Chondrocyte (in vitro differentiated cells): ENCODE results near the gene SLC7A14. TPM values are rescaled to one million over a fixed set of nuclear protein-coding genes. Genes with fewer than 3 reads are reported as not detected.

Experiments
- DNase-seq: peaks from one replicate; pipeline ENCODE4 v3.0.0; 2021; ENCODE audit warnings: mixed read lengths, low spot score
- H3K27ac Mint-ChIP-seq: one replicate; pipeline ENCODE4 v1.8.0; 2021; ENCODE audit warnings: mild to moderate bottlenecking, moderate library complexity, mixed read lengths; ENCODE audit not compliant: unreplicated experiment
- H3K27me3 Mint-ChIP-seq: 2 replicates; pipeline ENCODE4 v1.8.0; 2021; ENCODE audit warnings: low read depth, mixed read lengths
- H3K36me3 Mint-ChIP-seq: 2 replicates; pipeline ENCODE4 v1.8.0; 2021; ENCODE audit warnings: low read depth, mixed read lengths
- H3K4me1 Mint-ChIP-seq: 2 replicates; pipeline ENCODE4 v1.8.0; 2021; ENCODE audit warnings: low read depth, mild to moderate bottlenecking, mixed read lengths
- H3K4me3 Mint-ChIP-seq: one replicate; pipeline ENCODE4 v1.8.0; 2021; ENCODE audit warnings: mild to moderate bottlenecking, moderate library complexity, mixed read lengths; ENCODE audit not compliant: unreplicated experiment
- H3K9me3 Mint-ChIP-seq: 2 replicates; pipeline ENCODE4 v1.8.0; 2021; ENCODE audit warnings: low read depth, mixed read lengths
- CTCF ChIP-seq: fragments of 200-600 bp; sonication (generic); IDR thresholded peaks from 2 replicates; pipeline ENCODE4 v1.5.0; 2021; ENCODE audit warnings: antibody characterized with exemption, mild to moderate bottlenecking, moderate library complexity
- total RNA-seq: library from RNA; stranded (reverse); gene quantifications from 3 replicates; pipeline ENCODE4 v1.2.1, GENCODE V29; 2021

SLC7A14 gene
- total RNA-seq, 1 donor from 2014 or later: 0.02 TPM

- H3K27ac Mint-ChIP-seq: no peak overlapping the region
- peaks cover 5% of the 10 kb centered on the region for H3K36me3 Mint-ChIP-seq
- H3K4me1 Mint-ChIP-seq: peaks cover 4% of the 10 kb centered on the region
- no peaks in the 10 kb centered on the region for H3K9me3 Mint-ChIP-seq
- DNase-seq: no peak
- TF ChIP-seq CTCF: peak; percentile 45
- no peak overlapping the region for H3K4me3 Mint-ChIP-seq
- no peaks in the 10 kb centered on the region for H3K27me3 Mint-ChIP-seq
These were observed 154.8 kb downstream of the SLC7A14 start for GRCh38 chr3:170431054-170431453.

- no peak for TF ChIP-seq CTCF
- Mint-ChIP-seq H3K9me3 (no peaks in the 10 kb centered on the region), H3K27me3 (no peaks in the 10 kb centered on the region), H3K36me3 (peaks cover 10% of the 10 kb centered on the region), H3K4me1 (peaks cover 4% of the 10 kb centered on the region), H3K27ac (no peak overlapping the region), H3K4me3 (no peak overlapping the region)
- no peak for DNase-seq
These were observed 156.8 kb downstream of the SLC7A14 start for GRCh38 chr3:170429050-170429449.

DNA sequence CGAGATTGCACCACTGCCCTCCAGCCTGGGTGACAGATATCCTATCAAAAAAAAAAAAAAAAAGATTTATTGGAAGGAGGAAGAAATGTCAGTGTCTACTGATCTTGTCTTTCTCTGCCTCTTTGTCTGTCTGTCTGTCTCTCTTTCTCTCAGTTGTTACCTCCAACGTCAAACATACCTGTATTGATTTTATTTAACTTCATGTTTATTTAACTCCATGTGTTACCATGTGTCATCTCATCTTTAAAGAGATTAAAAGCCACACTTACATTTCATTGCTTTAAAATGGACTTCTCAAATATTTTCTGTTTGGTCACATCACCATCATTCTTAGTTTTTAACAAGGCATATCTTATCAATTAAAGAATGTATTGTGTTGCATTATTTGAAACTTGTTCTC lies 157.8 kb downstream of the SLC7A14 start:
- no peak for TF ChIP-seq CTCF
- Mint-ChIP-seq H3K4me1 (peaks cover 4% of the 10 kb centered on the region), H3K27me3 (no peaks in the 10 kb centered on the region), H3K27ac (no peak overlapping the region), H3K4me3 (no peak overlapping the region), H3K36me3 (peaks cover 14% of the 10 kb centered on the region), H3K9me3 (no peaks in the 10 kb centered on the region)
- no peak for DNase-seq

DNA sequence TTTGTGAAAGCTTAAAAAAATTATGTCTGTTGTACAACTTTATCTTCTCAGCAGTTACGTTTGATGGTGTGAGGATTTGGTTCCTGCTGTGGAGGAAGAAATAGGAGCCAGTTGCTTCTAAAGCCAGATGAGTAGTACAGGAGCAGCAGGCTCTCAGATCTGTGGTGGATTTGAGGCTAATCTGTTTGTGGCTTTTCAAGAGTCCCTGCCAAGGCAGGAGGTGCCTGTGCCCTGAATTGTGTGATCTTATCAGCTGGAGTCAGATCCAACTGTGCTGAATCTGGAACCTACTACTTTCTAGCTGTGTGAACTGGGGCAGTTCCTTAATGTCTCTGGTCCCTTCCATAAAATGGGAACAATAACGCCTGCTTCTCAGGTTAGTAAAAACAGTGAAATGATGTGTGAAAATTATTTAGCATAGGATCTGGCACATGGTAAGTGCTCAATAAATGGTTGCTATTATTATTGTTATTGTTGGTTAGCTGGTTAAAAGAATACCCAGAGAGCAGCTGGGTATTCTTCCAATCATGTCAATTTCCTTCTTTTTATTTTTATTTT lies 159.6 kb downstream of the SLC7A14 start:
- Mint-ChIP-seq H3K36me3 (peaks cover 16% of the 10 kb centered on the region), H3K4me1 (peaks cover 4% of the 10 kb centered on the region), H3K4me3 (no peak overlapping the region), H3K27me3 (no peaks in the 10 kb centered on the region), H3K27ac (no peak overlapping the region), H3K9me3 (no peaks in the 10 kb centered on the region)
- no peak for TF ChIP-seq CTCF
- no peak for DNase-seq

- Mint-ChIP-seq H3K27me3 (no peaks in the 10 kb centered on the region), H3K4me1 (peaks cover 4% of the 10 kb centered on the region)
- no peak for TF ChIP-seq CTCF
These were observed 160.2 kb downstream of the SLC7A14 start for GRCh38 chr3:170425491-170426239.

More at GRCh38 chr3:170425491-170426239, 160.2 kb downstream of the SLC7A14 start:
- no peaks in the 10 kb centered on the region for H3K9me3 Mint-ChIP-seq
- peaks cover 16% of the 10 kb centered on the region for H3K36me3 Mint-ChIP-seq
- no peak overlapping the region for H3K4me3 Mint-ChIP-seq
- H3K27ac Mint-ChIP-seq: no peak overlapping the region
- DNase-seq: no peak
